Tibial artery (tissue), 4 donors: Measurements from ENCODE around the gene GPR68.

Source experiments
- DNase-seq, 2 donors: peaks; one replicate each; pipeline ENCODE4 v3.0.0-alpha.2; 2019
- H3K27ac ChIP-seq, 2 donors: fragments of 200-600 bp; sonication (generic) in 1 of 2; 1 replicate in 1 of 2; 2 replicates in 1 of 2; pipeline ENCODE4 v1.5.1; 2018 to 2019; ENCODE audit warnings: mild to moderate bottlenecking in 1 of 2
- H3K27me3 ChIP-seq, 2 donors: fragments of 200-600 bp; sonication (generic) in 1 of 2; one replicate each; pipeline versions ENCODE4 v1.5.1 to v1.6.0; 2016 to 2019
- H3K36me3 ChIP-seq, 3 donors: fragments of 200-600 bp; sonication (generic) in 2 of 3; one replicate each; pipeline ENCODE4 v1.5.1; 2016 to 2019; ENCODE audit warnings: mild to moderate bottlenecking in 2 of 3
- H3K4me1 ChIP-seq, 4 donors: fragments of 200-600 bp; sonication (generic) in 2 of 4; 1 replicate in 3 of 4; 2 replicates in 1 of 4; pipeline ENCODE4 v1.5.1; 2016 to 2019
- H3K4me3 ChIP-seq, 2 donors: fragments of 200-600 bp; sonication (generic) in 1 of 2; 1 replicate in 1 of 2; 2 replicates in 1 of 2; pipeline ENCODE4 v1.5.1; 2018 to 2019; ENCODE audit warnings: mild to moderate bottlenecking in 2 of 2
- H3K9me3 ChIP-seq, 3 donors: fragments of 200-600 bp; sonication (generic) in 1 of 3; one replicate each; pipeline ENCODE4 v1.5.1; 2016 to 2019
- CTCF ChIP-seq, 2 experiments: fragments of 200-600 bp in 1 of 2; fragments of 450-650 bp in 1 of 2; IDR thresholded peaks; one replicate each; pipeline ENCODE4 v1.5.1; 2017 to 2019; ENCODE audit warnings: antibody characterized with exemption in 2 of 2, mild to moderate bottlenecking in 1 of 2, moderate library complexity in 1 of 2
- intact Hi-C: fragments of 100-400 bp; cut with DNase I; formaldehyde crosslinking; loops from one replicate; pipeline ENCODE4 v1.15.0; 2023; ENCODE audit warnings: low total_unique reads

GPR68 gene

GRCh38 chr14:91214306-91214705 lies 30.2 kb downstream of the GPR68 start:
- peaks cover 31 to 74% (median 62%) of the 10 kb centered on the region in 3 donors for H3K36me3 ChIP-seq
- no peak overlapping the region for H3K4me3 ChIP-seq
- no peaks in the 10 kb centered on the region for H3K9me3 ChIP-seq
- H3K27me3 ChIP-seq, result no peaks in the 10 kb centered on the region
- DNase-seq, result no peak
- no peaks in the 10 kb centered on the region for H3K4me1 ChIP-seq
- H3K27ac ChIP-seq, result no peak overlapping the region
- intact Hi-C loops, result no loop called here
- TF ChIP-seq CTCF (IDR thresholded peaks at IDR 0.05), result no peak

GRCh38 chr14:91211017-91211416 lies 33.5 kb downstream of the GPR68 start:
- no peak for DNase-seq
- no peaks in the 10 kb centered on the region for H3K27me3 ChIP-seq
- TF ChIP-seq CTCF (IDR thresholded peaks at IDR 0.05), result no peak
- H3K9me3 ChIP-seq, result no peaks in the 10 kb centered on the region
- H3K36me3 ChIP-seq, result peaks cover 43 to 87% (median 64%) of the 10 kb centered on the region in 3 donors
- no peak overlapping the region for H3K4me3 ChIP-seq
- H3K27ac ChIP-seq, result no peak overlapping the region
- intact Hi-C loops, result no loop called here
- H3K4me1 ChIP-seq, result no peaks in the 10 kb centered on the region

DNA sequence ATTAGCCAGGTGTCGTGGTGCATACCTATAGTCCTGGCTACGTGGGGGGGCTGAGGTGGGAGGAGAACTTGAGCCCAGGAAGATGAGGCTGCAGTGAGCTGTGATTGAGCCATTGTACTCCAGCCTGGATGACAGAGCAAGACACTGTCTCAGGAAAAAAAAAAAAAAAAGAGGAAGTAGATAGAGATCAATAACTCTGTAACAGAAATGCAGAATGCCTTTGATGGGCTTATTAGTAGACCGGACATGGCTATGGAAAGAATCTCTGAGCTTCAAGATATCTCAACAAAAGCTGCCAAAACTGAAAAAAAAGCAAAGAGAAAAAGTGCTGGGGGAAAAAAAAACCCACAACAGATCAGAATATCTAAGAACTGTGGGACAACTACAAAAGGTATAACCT lies 37.5 kb downstream of the GPR68 start:
- no peak for DNase-seq
- Histone ChIP-seq H3K36me3 (peaks cover 58 to 92% (median 81%) of the 10 kb centered on the region in 3 donors), H3K9me3 (no peaks in the 10 kb centered on the region), H3K4me3 (no peak overlapping the region), H3K27me3 (no peaks in the 10 kb centered on the region), H3K4me1 (no peaks in the 10 kb centered on the region), H3K27ac (no peak overlapping the region)
- intact Hi-C loops, result no loop called here
- no peak for TF ChIP-seq CTCF (IDR thresholded peaks at IDR 0.05)

DNA sequence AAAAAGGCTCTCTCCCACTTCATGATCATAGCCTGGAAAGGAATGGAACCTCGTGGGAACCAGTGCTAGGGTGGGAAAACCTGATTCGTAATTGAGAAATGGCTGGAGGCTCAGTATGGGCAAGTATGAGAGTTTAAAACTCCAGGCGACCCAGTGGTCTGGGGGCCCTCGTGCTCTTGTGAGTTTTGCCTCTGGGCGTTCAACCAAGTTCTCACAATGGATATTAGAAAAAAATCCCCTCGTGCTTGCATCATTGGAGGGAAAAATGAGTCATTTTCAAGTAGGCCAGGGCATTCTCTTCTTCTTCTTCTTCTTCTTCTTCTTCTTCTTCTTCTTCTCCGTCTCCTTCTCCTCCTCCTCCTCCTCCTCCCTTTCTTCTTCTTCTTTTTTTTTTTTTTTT lies 39.0 kb downstream of the GPR68 start:
- TF ChIP-seq CTCF (IDR thresholded peaks at IDR 0.05), result no peak
- H3K27ac ChIP-seq, result no peak overlapping the region
- DNase-seq, result no peak
- H3K36me3 ChIP-seq, result peaks cover 56 to 90% (median 76%) of the 10 kb centered on the region in 3 donors
- intact Hi-C loops, result no loop called here
- H3K4me3 ChIP-seq, result no peak overlapping the region
- H3K27me3 ChIP-seq, result no peaks in the 10 kb centered on the region
- H3K4me1 ChIP-seq, result no peaks in the 10 kb centered on the region
- H3K9me3 ChIP-seq, result no peaks in the 10 kb centered on the region

DNA sequence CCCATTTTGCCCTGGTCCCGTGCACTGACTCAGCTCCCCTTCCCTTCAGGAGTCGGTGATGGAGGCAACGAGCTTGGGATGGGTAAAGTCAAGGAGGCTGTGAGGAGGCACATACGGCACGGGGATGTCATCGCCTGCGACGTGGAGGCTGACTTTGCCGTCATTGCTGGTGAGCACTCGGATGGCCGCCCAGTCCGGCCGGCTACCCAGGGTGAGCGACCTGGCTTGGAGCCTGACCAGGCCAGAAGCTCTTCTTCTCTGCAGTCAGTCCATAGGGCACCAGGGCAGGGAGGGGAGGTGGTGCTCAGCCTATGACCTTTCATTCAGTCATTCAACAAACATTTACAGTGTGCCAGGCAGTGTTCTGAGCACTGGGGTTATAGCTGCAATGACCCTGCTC lies 39.8 kb downstream of the GPR68 start:
- no peak overlapping the region for H3K4me3 ChIP-seq
- no peak for DNase-seq
- no peaks in the 10 kb centered on the region for H3K4me1 ChIP-seq
- no peaks in the 10 kb centered on the region for H3K9me3 ChIP-seq
- no peaks in the 10 kb centered on the region for H3K27me3 ChIP-seq
- H3K27ac ChIP-seq, result no peak overlapping the region
- TF ChIP-seq CTCF (IDR thresholded peaks at IDR 0.05), result no peak
- peaks cover 55 to 91% (median 77%) of the 10 kb centered on the region in 3 donors for H3K36me3 ChIP-seq
- intact Hi-C loops, result no loop called here
